Adrenal gland (tissue), 12 donors: Measurements from ENCODE around the gene BLID. TPM values are rescaled to one million over a fixed set of nuclear protein-coding genes. Genes with fewer than 3 reads are reported as not detected.

Source experiments
- DNase-seq, 7 donors: peaks; one replicate each; pipeline ENCODE4 v3.0.0-alpha.2; 2019 to 2020
- H3K27ac ChIP-seq, 5 donors: fragments of 200-600 bp; sonication (generic) in 4 of 5; 1 replicate in 3 of 5; 2 replicates in 2 of 5; pipeline versions ENCODE4 v1.5.1 to v1.8.0; 2016 to 2020; ENCODE audit warnings: mild to moderate bottlenecking in 1 of 5
- H3K27me3 ChIP-seq: fragments of 200-600 bp; 2 replicates; pipeline ENCODE4 v1.8.0; 2021
- H3K36me3 ChIP-seq, 2 donors: fragments of 200-600 bp; replicated peaks in 1 of 2; 1 replicate in 1 of 2; 2 replicates in 1 of 2; pipeline versions ENCODE4 v1.5.1 to v1.8.0; 2018 to 2022
- H3K4me1 ChIP-seq, 2 donors: fragments of 200-600 bp; replicated peaks in 1 of 2; 1 replicate in 1 of 2; 2 replicates in 1 of 2; pipeline versions ENCODE4 v1.5.1 to v1.8.0; 2018 to 2021
- H3K4me3 ChIP-seq, 4 donors: fragments of 200-600 bp; sonication (generic) in 3 of 4; one replicate each; pipeline ENCODE4 v1.5.1; 2016 to 2018
- H3K9me3 ChIP-seq, 3 donors: fragments of 200-600 bp; sonication (generic) in 1 of 3; replicated peaks in 1 of 3; 1 replicate in 2 of 3; 2 replicates in 1 of 3; pipeline versions ENCODE4 v1.5.1 to v1.8.0; 2016 to 2021
- CTCF ChIP-seq, 6 experiments: fragments of 450-650 bp in 4 of 6; fragments of 200-600 bp in 2 of 6; sonication (generic) in 1 of 6; IDR thresholded peaks; 1 replicate in 5 of 6; 2 replicates in 1 of 6; pipeline versions ENCODE4 v1.5.1 to v1.8.0; 2016 to 2021; ENCODE audit warnings: antibody characterized with exemption in 6 of 6, mild to moderate bottlenecking in 2 of 6, moderate library complexity in 1 of 6
- POLR2A ChIP-seq, 2 donors: fragments of 450-650 bp; IDR thresholded peaks; one replicate each; pipeline ENCODE4 v1.6.1; 2017; ENCODE audit warnings: antibody characterized with exemption in 2 of 2, mild to moderate bottlenecking in 2 of 2, moderate library complexity in 1 of 2
- WGBS, 4 donors: extraction: QIAGEN DNeasy Blood & Tissue Kit in 2 of 4; methylation state at CpG; one replicate each; pipeline versions ENCODE4 v1.1.5 to v1.1.7; 2013 to 2017; 5-methylcytosine and 5-hydroxymethylcytosine counted together
- intact Hi-C, 2 donors: fragments of 100-400 bp; cut with DNase I; formaldehyde crosslinking; loops; one replicate each; pipeline versions ENCODE4 v1.14.1 to v1.15.0; 2022 to 2023
- polyA plus RNA-seq, 3 donors: library from polyadenylated mRNA; stranded (reverse); fragments of 200-250 nt in 2 of 3; fragments of 350-450 nt in 1 of 3; fragmentation: Illumina TruSeq in 1 of 3; extraction: RNeasy Lipid Tissue Mini Kit (QIAGEN cat#74804) in 1 of 3; gene quantifications; one replicate each; pipeline ENCODE4 v1.2.3, GENCODE V29; 2013 to 2014
- total RNA-seq, 9 donors: library from RNA; depleted of rRNA in 4 of 9; stranded (reverse); fragments of >200 nt in 4 of 9; fragments of 120-200 nt in 1 of 9; fragmentation: NEBNext Ultra II Directional in 1 of 9; extraction: Animal tissue kit (Norgen Biotek cat#: 25700) in 1 of 9; gene quantifications; one replicate each; pipeline versions ENCODE4 v1.1.0 to v1.2.4, GENCODE V29; 2013 to 2023
- donor health status: healthy with polysubstance abuse.
- donor health status: Bipolar disorder and iron deficiency.
- donor health status: DM: yes; HTN: yes; CAD: no.
- donor health status: DM: no; HTN: no; CAD: no.
- donor health status: DM: no; HTN: no; CAD: no.
- donor health status: DM: yes; HTN: yes; CAD: no.

Gene BLID
- total and polyA plus RNA-seq, 12 donors, result 0.27 to 5.9 (median 0.50) TPM; not detected in 7

GRCh38 chr11:122123263-122123929 is 7.4 kb upstream of the BLID start:
- TF ChIP-seq CTCF (IDR thresholded peaks at IDR 0.05) (no peak), POLR2A (IDR thresholded peaks at IDR 0.05) (no peak)
- Histone ChIP-seq H3K4me1 (no peaks in the 10 kb centered on the region), H3K4me3 (no peak overlapping the region), H3K27ac (no peak overlapping the region), H3K27me3 (no peaks in the 10 kb centered on the region), H3K36me3 (no peaks in the 10 kb centered on the region), H3K9me3 (no peaks in the 10 kb centered on the region)
- intact Hi-C loops, result no loop called here
- DNase-seq, result no peak
- 79 to 84% (median 82%) methylated on average over 3 of the region's 3 CpGs for WGBS, 4 donors

DNA sequence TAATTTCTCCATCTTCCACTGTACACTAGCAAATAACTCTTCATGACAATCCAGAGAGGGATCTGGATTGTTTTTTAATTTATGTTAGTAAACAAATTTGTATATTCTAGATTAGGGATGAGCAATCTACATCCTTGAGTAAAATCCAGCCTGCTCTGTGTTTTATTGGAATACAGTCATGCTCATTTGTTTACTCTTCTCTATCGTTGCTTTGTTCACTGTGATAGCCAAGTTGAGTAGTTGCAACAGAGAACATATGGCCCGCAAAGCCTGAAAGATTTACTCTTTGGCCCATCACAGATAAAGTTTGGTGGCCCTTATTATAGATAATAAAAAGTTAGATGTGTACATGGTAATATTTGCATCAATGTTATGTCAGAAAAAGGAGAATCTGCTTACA is 6.2 kb upstream of the BLID start:
- Histone ChIP-seq H3K9me3 (no peaks in the 10 kb centered on the region), H3K4me3 (no peak overlapping the region), H3K27me3 (no peaks in the 10 kb centered on the region), H3K4me1 (no peaks in the 10 kb centered on the region), H3K36me3 (no peaks in the 10 kb centered on the region), H3K27ac (no peak overlapping the region)
- intact Hi-C loops, result no loop called here
- 68 to 78% (median 73%) methylated on average over 2 of the region's 2 CpGs for WGBS, 4 donors
- no peak for DNase-seq
- TF ChIP-seq POLR2A (IDR thresholded peaks at IDR 0.05) (no peak), CTCF (IDR thresholded peaks at IDR 0.05) (no peak)

DNA sequence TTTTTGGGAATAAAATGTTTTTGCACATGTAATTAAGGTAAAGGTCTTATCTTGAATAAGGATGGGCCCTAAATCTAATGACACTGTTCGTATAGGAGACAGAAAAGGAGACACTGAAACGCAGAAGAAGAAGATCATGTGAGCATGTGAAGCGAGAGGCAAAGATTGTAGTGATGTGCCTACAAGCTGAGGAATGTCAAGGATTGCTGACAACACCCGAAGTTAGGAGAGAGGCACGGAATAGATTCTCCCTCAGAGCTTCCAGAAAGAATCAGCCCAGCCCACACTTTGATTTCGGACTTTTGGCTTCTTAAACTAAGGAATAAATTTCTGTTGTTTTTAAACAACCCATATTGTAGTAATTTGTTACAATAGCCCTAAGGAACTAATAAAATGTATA is 4.1 kb upstream of the BLID start:
- WGBS, 4 donors, result 84 to 86% (median 86%) methylated on average over 6 of the region's 6 CpGs
- Histone ChIP-seq H3K27me3 (no peaks in the 10 kb centered on the region), H3K9me3 (no peaks in the 10 kb centered on the region), H3K36me3 (no peaks in the 10 kb centered on the region), H3K27ac (no peak overlapping the region), H3K4me3 (no peak overlapping the region), H3K4me1 (no peaks in the 10 kb centered on the region)
- DNase-seq, result no peak
- intact Hi-C loops, result no loop called here
- no peak for TF ChIP-seq POLR2A (IDR thresholded peaks at IDR 0.05)
- TF ChIP-seq CTCF (IDR thresholded peaks at IDR 0.05), result no peak

DNA sequence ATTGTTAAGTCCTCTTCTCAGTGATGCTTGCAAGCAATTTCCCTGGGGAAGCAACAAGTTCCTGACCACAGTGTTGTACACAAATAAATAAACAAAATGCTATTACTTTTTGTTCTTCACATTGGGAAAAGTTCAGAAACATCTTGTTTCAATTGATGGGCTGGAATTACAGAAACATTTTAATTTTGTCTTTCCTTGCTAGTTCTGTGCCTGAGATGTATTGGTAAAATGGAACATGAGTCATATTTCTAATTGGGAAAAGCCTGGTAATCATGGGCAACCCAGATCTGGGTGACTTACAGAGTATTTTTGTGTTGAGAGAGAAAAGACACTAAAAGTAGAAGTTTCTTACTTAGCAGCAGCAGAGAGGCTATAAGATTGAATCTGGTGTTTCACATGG is 576 bp upstream of the BLID start:
- Histone ChIP-seq H3K27me3 (no peaks in the 10 kb centered on the region), H3K27ac (no peak overlapping the region), H3K36me3 (no peaks in the 10 kb centered on the region), H3K4me3 (no peak overlapping the region), H3K9me3 (no peaks in the 10 kb centered on the region), H3K4me1 (no peaks in the 10 kb centered on the region)
- TF ChIP-seq POLR2A (IDR thresholded peaks at IDR 0.05), result no peak
- no peak for TF ChIP-seq CTCF (IDR thresholded peaks at IDR 0.05)
- intact Hi-C loops, result no loop called here
- no peak for DNase-seq
